AG04450 (cell line): Measurements from ENCODE around the gene DLG5. TPM values are rescaled to one million over a fixed set of nuclear protein-coding genes. Genes with fewer than 3 reads are reported as not detected.

Source experiments
- CTCF ChIA-PET: fragments of 300-600, 350-600 bp; formaldehyde crosslinking; extraction: SDS; loops from one replicate; lab custom pipeline; 2022; ENCODE audit warnings: antibody characterized with exemption, inconsistent platforms; lab: Charles Lee
- POLR2A ChIA-PET: fragments of 350-600 bp; formaldehyde crosslinking; extraction: SDS; loops from one replicate; lab custom pipeline; 2021; ENCODE audit warnings: antibody characterized with exemption, inconsistent platforms; lab: Yijun Ruan, JAX
- DNase-seq: peaks from one replicate; pipeline ENCODE4 v3.0.0-alpha.2; 2011; ENCODE audit warnings: low read depth, low spot score
- H3K27ac ChIP-seq: one replicate; pipeline ENCODE4 v1.5.1; 2012; ENCODE audit warnings: low read depth, low read length, control low read depth
- H3K27me3 ChIP-seq: one replicate; pipeline ENCODE4 v1.6.0; 2012; ENCODE audit warnings: low read length; ENCODE audit not compliant: control insufficient read depth, insufficient read depth
- H3K4me3 ChIP-seq: 2 replicates; pipeline ENCODE4 v1.5.1; 2011; ENCODE audit warnings: mild to moderate bottlenecking, low read depth, low read length, control low read depth
- H3K9me3 ChIP-seq: 2 replicates; pipeline ENCODE4 v1.5.1; 2012; ENCODE audit warnings: low read length; ENCODE audit not compliant: control insufficient read depth, insufficient read depth
- polyA plus RNA-seq: library from polyadenylated mRNA; depleted of rRNA; stranded (reverse); fragments of >200 nt; gene quantifications from 2 replicates; pipeline ENCODE4 v1.2.3, GENCODE V29; 2011
- TF ChIP-seq, protein P1 (sequence below): IDR thresholded peaks from 2 replicates; pipeline ENCODE4 v1.5.1; 2011; ENCODE audit warnings: low read depth, low read length, control low read depth, inconsistent platforms

The DLG5 gene
- polyA plus RNA-seq, 1 experiment: 16.3 TPM

DNA sequence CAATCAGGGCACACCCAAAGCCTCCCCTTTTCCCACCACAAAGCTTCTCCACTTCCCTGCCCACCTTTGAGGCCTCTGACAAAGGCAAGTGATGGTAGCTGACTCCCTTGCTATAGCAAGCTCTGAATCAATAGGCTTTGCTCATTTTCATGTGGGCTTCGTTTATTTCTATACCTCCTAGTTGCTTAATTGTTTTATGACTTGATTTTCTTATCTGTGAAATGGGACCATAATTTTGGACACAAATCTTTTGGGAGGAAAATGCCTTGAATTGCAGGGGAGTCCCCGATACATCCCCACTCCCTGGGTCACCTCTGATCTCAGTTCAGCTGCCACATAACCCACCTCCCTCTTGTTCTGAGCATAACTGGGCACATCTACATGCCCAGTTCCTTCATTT is 13.7 kb upstream of the DLG5 start:
- DNase-seq: no peak
- POLR2A ChIA-PET: interaction anchor here (0.9 to 1.8 kb wide), 3 partner anchors 14 to 31 kb away, joined by 3 to 13 read pairs (median 12); partner anchors contain the start of gene DLG5
- no peak overlapping the region for H3K4me3 ChIP-seq
- H3K27ac ChIP-seq: peak overlapping the region; percentile 69
- no peaks in the 10 kb centered on the region for H3K27me3 ChIP-seq
- H3K9me3 ChIP-seq: no peaks in the 10 kb centered on the region; the same call in 1 of the 2 replicates
- CTCF ChIA-PET: no interaction called here
- TF ChIP-seq, protein P1, sequence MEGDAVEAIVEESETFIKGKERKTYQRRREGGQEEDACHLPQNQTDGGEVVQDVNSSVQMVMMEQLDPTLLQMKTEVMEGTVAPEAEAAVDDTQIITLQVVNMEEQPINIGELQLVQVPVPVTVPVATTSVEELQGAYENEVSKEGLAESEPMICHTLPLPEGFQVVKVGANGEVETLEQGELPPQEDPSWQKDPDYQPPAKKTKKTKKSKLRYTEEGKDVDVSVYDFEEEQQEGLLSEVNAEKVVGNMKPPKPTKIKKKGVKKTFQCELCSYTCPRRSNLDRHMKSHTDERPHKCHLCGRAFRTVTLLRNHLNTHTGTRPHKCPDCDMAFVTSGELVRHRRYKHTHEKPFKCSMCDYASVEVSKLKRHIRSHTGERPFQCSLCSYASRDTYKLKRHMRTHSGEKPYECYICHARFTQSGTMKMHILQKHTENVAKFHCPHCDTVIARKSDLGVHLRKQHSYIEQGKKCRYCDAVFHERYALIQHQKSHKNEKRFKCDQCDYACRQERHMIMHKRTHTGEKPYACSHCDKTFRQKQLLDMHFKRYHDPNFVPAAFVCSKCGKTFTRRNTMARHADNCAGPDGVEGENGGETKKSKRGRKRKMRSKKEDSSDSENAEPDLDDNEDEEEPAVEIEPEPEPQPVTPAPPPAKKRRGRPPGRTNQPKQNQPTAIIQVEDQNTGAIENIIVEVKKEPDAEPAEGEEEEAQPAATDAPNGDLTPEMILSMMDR: no peak

DNA sequence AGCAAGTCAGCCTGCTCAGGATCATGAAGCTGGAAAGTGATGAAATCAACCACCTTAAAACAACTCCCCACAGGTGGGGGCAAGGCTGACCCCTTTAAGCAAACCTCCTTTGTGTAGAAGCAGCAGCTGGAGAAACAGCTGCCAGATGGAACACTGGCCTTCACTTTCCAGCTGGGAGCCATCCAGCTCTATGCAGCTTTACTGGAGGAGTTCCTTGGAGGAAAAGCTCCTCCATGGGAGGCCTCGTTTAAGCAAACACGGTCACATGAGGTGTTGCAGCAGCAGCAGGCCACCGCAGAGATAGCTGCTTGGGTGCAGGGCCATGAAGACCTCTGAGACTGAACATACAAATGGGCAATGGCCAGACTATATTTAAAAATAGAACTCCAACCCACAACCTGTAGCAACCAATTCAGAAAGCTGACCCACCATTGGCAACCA is 13.0 kb upstream of the DLG5 start:
- DNase-seq: peak; percentile 78

DNA sequence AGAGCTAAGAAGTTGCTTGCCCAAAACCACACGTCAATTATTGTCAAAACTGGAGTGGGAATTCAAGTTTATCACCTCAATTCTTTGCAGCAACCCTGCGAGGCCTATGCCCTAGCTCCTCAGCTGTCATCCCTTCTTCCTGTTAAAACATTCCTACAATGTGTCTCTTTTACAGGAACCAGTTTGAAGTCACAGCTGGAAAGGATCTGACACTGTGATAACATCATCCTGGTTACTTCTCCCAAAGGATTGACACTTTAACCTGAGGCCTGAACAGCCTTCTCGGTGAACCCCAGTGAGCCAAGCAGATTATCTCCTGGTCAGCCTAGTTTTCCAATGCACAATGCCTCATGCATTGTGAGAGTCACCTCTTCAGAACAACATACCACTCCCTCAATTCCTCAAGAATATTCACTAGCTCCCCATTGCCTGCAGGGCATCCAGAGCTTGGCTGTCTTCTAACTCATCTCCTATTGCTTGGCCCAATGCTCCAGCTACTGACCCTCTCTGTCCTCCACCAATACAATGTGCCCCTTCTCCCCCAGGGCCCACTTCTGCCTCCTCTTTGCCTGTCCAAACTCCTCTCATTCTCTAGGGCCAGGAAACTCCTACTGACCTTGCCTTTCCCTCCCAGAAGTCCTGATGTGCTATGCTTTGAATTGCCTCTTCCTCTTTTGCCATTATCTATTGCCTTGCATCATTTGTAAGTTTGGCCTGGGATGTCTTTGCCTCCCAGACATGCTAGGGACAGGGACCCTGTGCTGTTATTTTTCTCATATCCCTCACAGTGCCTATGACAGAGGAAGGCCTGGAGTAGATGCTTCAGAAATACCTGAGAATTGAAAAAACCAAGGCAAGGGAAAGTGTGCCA is 10.4 kb upstream of the DLG5 start:
- ChIA-PET POLR2A (no interaction called here), CTCF (interaction anchor here (0.7 kb wide), 1 partner anchor 13 kb away, joined by 8 read pairs; no protein-coding TSS in a partner anchor)
- TF ChIP-seq, protein P1: no peak
- Histone ChIP-seq H3K27me3 (no peaks in the 10 kb centered on the region), H3K4me3 (no peak overlapping the region), H3K9me3 (no peaks in the 10 kb centered on the region), H3K27ac (no peak overlapping the region)
- no peak for DNase-seq

More for the DNA sequence above, 13.0 kb upstream of the DLG5 start:
- no peaks in the 10 kb centered on the region for H3K27me3 ChIP-seq
- peak overlapping the region; percentile 69 for H3K27ac ChIP-seq
- TF ChIP-seq, protein P1: no peak
- no peaks in the 10 kb centered on the region; the same call in 1 of the 2 replicates for H3K9me3 ChIP-seq
- H3K4me3 ChIP-seq: no peak overlapping the region
- ChIA-PET POLR2A (interaction anchor here (0.9 to 1.8 kb wide), 4 partner anchors 13 to 34 kb away, joined by 3 to 13 read pairs (median 8); partner anchors contain the start of gene DLG5), CTCF (no interaction called here)

DNA sequence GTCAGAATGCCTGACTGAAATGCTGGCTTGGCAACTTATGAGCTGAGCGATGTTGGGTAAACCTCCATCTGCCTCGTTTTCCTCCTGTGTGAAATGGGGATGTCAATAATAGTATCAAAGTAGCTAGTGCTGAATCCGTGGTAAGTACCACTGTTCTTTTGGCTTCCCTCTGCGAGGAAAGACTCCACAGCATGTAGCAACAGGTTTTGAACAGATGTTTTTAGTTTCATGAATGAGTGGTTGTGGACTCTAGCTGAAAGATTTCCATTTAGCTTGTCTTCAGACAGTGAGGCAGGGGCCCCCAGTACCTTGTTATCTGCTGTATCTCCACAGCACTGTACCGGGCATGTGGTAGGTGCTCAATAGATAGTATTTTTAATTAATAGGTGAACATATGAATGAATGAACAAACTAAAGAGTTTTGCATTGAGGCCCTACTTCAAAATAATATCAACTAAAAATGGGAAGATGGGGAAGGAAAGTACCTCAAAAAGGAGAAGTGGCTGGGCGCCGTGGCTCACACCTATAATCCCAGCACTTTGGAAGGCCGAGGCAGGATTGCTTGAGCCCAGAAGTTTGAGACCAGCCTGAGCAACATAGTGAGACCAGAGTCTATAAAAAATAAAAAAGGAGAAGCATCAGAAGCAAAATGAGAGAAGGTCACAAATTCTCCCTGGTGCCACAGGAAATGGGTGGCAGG is 5.6 kb upstream of the DLG5 start:
- ChIA-PET CTCF (no interaction called here), POLR2A (no interaction called here)
- Histone ChIP-seq H3K9me3 (no peaks in the 10 kb centered on the region), H3K27me3 (no peaks in the 10 kb centered on the region), H3K4me3 (no peak overlapping the region), H3K27ac (no peak overlapping the region)
- DNase-seq: no peak
- TF ChIP-seq, protein P1: no peak
